ENCODE measurements around the gene AGAP1. TPM values are rescaled to one million over a fixed set of nuclear protein-coding genes. Genes with fewer than 3 reads are reported as not detected.

The AGAP1 gene
- polyA plus RNA-seq, 1 experiment, result 12.4 TPM

DNA sequence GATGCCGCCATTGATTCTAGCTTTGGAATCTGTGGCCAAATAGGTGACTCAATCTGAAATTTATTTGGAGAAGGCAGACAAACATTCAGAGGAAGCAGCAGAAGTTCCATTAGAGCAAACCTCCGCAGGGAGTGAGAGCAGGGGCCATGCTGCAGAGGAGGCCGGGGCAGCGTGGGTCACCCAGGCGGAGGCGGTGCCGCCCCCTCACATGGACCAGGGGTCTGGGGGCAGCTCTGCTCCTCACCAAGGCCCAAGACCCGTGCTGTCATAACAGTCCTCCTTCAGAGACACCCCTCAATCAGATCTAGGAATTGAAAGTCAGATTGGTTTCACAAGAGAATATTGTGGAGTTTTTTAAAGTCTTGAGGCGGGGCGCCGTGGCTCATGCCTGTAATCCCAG, 582.0 kb downstream of the AGAP1 start:
- POLR2A ChIA-PET, result no interaction called here
- Histone ChIP-seq H3K4me3 (ENCODE audit: low read depth, low read length) (no peak overlapping the region), H3K27ac (ENCODE audit: low read depth, low read length) (no peak overlapping the region), H3K9me3 (ENCODE audit: control insufficient read depth, insufficient read depth, low read length) (no peaks in the 10 kb centered on the region), H3K27me3 (ENCODE audit: control insufficient read depth, insufficient read depth, low read length) (no peaks in the 10 kb centered on the region)
- CTCF ChIA-PET, result interaction anchor here (1.0 kb wide), 1 partner anchor 21 kb away, joined by 3 read pairs; no protein-coding TSS in a partner anchor
- TF ChIP-seq CTCF (IDR thresholded peaks at IDR 0.05; ENCODE audit: low read depth, low read length), result no peak
- no peak for DNase-seq (ENCODE audit: low read depth, low spot score)

- TF ChIP-seq CTCF (IDR thresholded peaks at IDR 0.05; ENCODE audit: low read depth, low read length), result no peak
- no peak for DNase-seq (ENCODE audit: low read depth, low spot score)
- no peaks in the 10 kb centered on the region for H3K27me3 ChIP-seq (ENCODE audit: control insufficient read depth, insufficient read depth, low read length)
- ChIA-PET POLR2A (no interaction called here), CTCF (no interaction called here)
- H3K4me3 ChIP-seq (ENCODE audit: low read depth, low read length), result no peak overlapping the region
- H3K9me3 ChIP-seq (ENCODE audit: control insufficient read depth, insufficient read depth, low read length), result no peaks in the 10 kb centered on the region
- H3K27ac ChIP-seq (ENCODE audit: low read depth, low read length), result no peak overlapping the region
Observed at GRCh38 chr2:236078297-236079255, 584.7 kb downstream of the AGAP1 start.

DNA sequence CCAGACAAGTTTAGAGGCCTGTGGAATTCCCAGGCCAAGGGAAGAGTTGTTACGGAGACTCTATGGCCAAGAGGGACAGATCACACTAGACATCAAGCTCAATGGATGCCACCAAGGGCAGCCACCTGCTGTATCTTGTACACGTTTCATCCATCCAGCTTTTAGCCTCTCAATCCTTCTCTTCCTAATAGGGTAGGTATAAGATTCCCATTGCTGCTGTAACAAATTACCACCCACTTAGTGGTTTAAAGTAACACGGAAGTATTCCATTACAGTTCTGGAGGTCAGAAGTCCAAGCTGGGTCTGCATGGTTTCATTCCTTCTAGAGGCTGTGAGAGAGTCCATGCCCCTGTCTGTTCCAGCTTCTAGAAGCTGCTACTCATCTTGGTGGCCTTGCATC, 586.6 kb downstream of the AGAP1 start:
- no peak for DNase-seq (ENCODE audit: low read depth, low spot score)
- TF ChIP-seq CTCF (IDR thresholded peaks at IDR 0.05; ENCODE audit: low read depth, low read length), result no peak
- no peaks in the 10 kb centered on the region for H3K9me3 ChIP-seq (ENCODE audit: control insufficient read depth, insufficient read depth, low read length)
- ChIA-PET POLR2A (no interaction called here), CTCF (interaction anchor here (0.6 kb wide), 1 partner anchor 100 kb away, joined by 3 read pairs; no protein-coding TSS in a partner anchor)
- no peak overlapping the region for H3K4me3 ChIP-seq (ENCODE audit: low read depth, low read length)
- no peaks in the 10 kb centered on the region for H3K27me3 ChIP-seq (ENCODE audit: control insufficient read depth, insufficient read depth, low read length)
- H3K27ac ChIP-seq (ENCODE audit: low read depth, low read length), result no peak overlapping the region

GRCh38 chr2:236081171-236081570, 587.3 kb downstream of the AGAP1 start:
- no peaks in the 10 kb centered on the region for H3K9me3 ChIP-seq (ENCODE audit: control insufficient read depth, insufficient read depth, low read length)
- H3K4me3 ChIP-seq (ENCODE audit: low read depth, low read length), result no peak overlapping the region
- CTCF ChIA-PET, result no interaction called here
- DNase-seq (ENCODE audit: low read depth, low spot score), result no peak
- TF ChIP-seq CTCF (IDR thresholded peaks at IDR 0.05; ENCODE audit: low read depth, low read length), result no peak
- H3K27me3 ChIP-seq (ENCODE audit: control insufficient read depth, insufficient read depth, low read length), result no peaks in the 10 kb centered on the region
- no peak overlapping the region for H3K27ac ChIP-seq (ENCODE audit: low read depth, low read length)
- POLR2A ChIA-PET, result no interaction called here

DNA sequence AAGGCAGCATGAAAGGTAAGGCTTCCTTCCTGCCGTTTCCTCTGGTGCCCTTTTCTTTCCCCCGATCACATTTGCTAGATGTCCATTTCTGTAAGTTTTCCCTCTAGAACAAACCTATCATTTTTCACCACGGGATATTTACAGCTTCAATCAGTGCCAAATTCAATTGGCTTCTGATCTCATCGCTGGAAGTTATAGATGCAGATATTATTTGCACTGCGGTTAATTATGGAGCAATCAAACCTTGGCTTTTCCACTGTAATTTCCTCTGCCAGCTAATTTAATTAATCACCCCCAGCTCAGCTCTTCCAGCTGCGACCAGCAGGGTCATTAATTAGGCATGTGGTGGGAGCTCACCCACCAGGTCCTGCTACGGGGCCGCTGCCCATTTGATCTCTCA, 588.2 kb downstream of the AGAP1 start:
- ChIA-PET POLR2A (no interaction called here), CTCF (no interaction called here)
- Histone ChIP-seq H3K4me3 (ENCODE audit: low read depth, low read length) (no peak overlapping the region), H3K27me3 (ENCODE audit: control insufficient read depth, insufficient read depth, low read length) (no peaks in the 10 kb centered on the region), H3K27ac (ENCODE audit: low read depth, low read length) (no peak overlapping the region), H3K9me3 (ENCODE audit: control insufficient read depth, insufficient read depth, low read length) (no peaks in the 10 kb centered on the region)
- no peak for TF ChIP-seq CTCF (IDR thresholded peaks at IDR 0.05; ENCODE audit: low read depth, low read length)
- DNase-seq (ENCODE audit: low read depth, low spot score), result no peak

Data from AG04450 (cell line).